Suppressor macrophage (primary cell): ENCODE data around the gene USH2A.
A peak's percentile ranks its signal among the peaks of the same experiment; 100 is the strongest.

Experiments used
- DNase-seq, 4 experiments: peaks; one replicate each; pipeline ENCODE4 v3.0.0-alpha.2; 2020 to 2022

The USH2A gene

GRCh38 chr1:216123446-216124191 is 299.6 kb downstream of the USH2A start:
- DNase-seq, result no peak

GRCh38 chr1:216119600-216119999 is 303.6 kb downstream of the USH2A start:
- DNase-seq, result peak; percentile 7 to 59 (median 36)

- DNase-seq, result no peak
Measured at GRCh38 chr1:216114180-216114579, 309.1 kb downstream of the USH2A start.

- DNase-seq, result peak in 2 of 4 experiments; percentile 39 to 48
Measured at GRCh38 chr1:216113181-216113580, 310.1 kb downstream of the USH2A start.

GRCh38 chr1:216111842-216112241 is 311.4 kb downstream of the USH2A start:
- peak in 1 of 4 experiments; percentile 13 for DNase-seq

- no peak for DNase-seq
Measured at GRCh38 chr1:216095400-216095799, 327.8 kb downstream of the USH2A start.

GRCh38 chr1:216090556-216090955 is 332.7 kb downstream of the USH2A start:
- no peak for DNase-seq

- DNase-seq, result no peak
Measured at GRCh38 chr1:216086678-216087077, 336.6 kb downstream of the USH2A start.

- DNase-seq, result no peak
Measured at GRCh38 chr1:216081445-216081844, 341.8 kb downstream of the USH2A start.

- no peak for DNase-seq
Measured at GRCh38 chr1:216076751-216077150, 346.5 kb downstream of the USH2A start.

- no peak for DNase-seq
Measured at GRCh38 chr1:216075339-216075738, 347.9 kb downstream of the USH2A start.

GRCh38 chr1:216073793-216074595 is 349.3 kb downstream of the USH2A start:
- DNase-seq, result no peak

- DNase-seq, result no peak
Measured at GRCh38 chr1:216071262-216071661, 352.0 kb downstream of the USH2A start.

- no peak for DNase-seq
Measured at GRCh38 chr1:216064643-216065042, 358.6 kb downstream of the USH2A start.

- DNase-seq, result no peak
Measured at GRCh38 chr1:216057947-216058346, 365.3 kb downstream of the USH2A start.

- no peak for DNase-seq
Measured at GRCh38 chr1:216057063-216057462, 366.2 kb downstream of the USH2A start.

GRCh38 chr1:216055004-216055403 is 368.2 kb downstream of the USH2A start:
- no peak for DNase-seq

- DNase-seq, result no peak
Measured at GRCh38 chr1:216054600-216054999, 368.6 kb downstream of the USH2A start.

GRCh38 chr1:216051071-216051470 is 372.2 kb downstream of the USH2A start:
- no peak for DNase-seq

- no peak for DNase-seq
Measured at GRCh38 chr1:216049741-216050430, 373.4 kb downstream of the USH2A start.

- no peak for DNase-seq
Measured at GRCh38 chr1:216047811-216048572, 375.3 kb downstream of the USH2A start.

- DNase-seq, result no peak
Measured at GRCh38 chr1:216046336-216046735, 376.9 kb downstream of the USH2A start.

- DNase-seq, result no peak
Measured at GRCh38 chr1:216045400-216045799, 377.8 kb downstream of the USH2A start.
